HG03196 (cell line): ENCODE measurements around the gene DSN1.
"Not testable (repeated sequence)": the region's sequence is repeated elsewhere in the genome, so short reads cannot be mapped to it uniquely, and the experiment has no call there.

Experiments
- ATAC-seq: cut with Tn5 transposase; IDR thresholded peaks from one replicate; pipeline ENCODE4 v1.9.1; 2021; ENCODE audit not compliant: unreplicated experiment

Gene DSN1

DNA sequence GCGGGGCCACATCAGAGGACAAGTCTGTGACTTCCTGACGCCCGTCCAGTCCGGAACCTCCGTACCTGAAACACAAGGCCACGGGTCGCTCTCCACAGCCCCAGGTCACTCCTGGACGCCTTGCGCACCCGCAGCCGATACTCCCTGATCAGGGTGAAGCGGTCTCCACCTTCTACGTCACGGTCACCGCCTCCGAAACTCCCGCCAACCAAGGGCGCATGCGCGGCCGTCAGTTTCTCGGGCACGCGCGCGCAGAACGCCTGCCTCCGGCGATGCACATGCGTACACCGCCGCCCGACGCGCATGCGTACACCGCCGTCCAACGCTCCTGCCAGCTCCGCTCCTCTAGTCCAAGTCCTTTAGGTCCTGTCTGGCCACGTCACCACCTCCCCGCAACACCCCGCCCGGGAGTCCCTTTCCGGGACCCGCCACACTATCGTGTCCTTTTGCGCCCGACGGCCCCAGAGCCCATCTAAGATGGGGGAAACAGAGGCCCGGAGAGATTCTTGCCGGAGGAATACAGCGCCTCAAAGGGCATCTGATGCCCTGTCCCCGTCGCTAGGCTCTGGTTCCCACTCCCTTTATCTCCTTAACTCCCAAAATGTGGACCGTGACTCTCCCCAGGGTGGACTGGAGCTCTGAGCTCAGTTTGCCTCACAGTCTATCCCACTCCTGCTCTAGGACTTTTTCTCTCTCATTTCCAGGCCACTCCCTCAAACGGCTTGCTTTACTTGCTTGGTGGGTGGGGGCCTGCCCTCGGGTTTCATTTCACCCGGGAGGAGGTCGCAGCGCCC is at the start of gene DSN1:
DSN1 (minus strand) TSS at position 167 of the 794 bp plus-strand sequence. CDS start 2,305 bp downstream, outside the sequence.
- ATAC-seq: peak; percentile 80

- no peak for ATAC-seq
These were observed 49.6 kb upstream of the DSN1 start for GRCh38 chr20:36823121-36823520.

DNA sequence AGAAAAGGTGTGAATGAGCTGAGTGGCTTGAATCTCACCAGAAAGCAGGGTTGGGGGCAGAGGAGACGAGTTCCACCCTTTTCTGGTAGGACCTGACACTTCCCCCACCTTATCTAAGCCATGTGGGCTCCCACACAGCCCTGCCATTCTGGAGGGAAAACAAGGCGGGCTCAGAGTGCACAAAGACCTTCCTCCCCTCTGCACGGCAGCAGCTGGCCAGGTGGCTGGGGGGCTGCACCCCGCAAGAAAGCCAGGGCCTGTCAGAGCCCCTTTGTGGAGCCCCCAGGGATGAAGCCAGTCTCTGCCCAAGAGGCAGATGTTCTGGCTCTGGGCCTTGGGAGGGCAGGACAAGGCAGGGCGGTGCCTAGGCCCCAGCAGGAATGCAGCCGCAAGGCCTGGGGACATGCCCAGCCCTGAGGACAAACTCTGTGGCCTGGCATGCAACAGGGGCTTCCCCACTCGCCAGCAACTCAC is 48.4 kb upstream of the DSN1 start:
- ATAC-seq: no peak

GRCh38 chr20:36820928-36821327 is 47.4 kb upstream of the DSN1 start:
- no peak for ATAC-seq

GRCh38 chr20:36820073-36820472 is 46.5 kb upstream of the DSN1 start:
- no peak for ATAC-seq

DNA sequence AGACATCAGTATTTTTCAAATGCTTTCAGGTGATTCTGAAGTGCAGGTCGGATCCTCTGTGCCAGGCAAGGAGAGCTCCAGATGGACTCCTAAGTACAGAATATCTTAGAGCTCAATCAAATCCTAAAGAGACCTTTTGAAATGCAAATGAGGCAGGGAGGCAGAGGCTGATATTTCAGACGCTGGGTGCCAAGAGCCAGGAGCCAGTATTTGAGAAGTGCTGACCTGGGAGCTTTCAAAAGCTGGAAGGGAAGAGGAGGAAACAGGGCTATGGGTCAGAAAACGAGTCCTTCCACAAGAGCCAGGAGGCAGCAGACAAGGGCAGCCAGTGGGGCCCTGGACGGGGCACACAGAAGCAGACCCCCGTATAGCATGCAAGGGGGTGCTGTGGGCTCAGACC is 46.1 kb upstream of the DSN1 start:
- no peak for ATAC-seq

DNA sequence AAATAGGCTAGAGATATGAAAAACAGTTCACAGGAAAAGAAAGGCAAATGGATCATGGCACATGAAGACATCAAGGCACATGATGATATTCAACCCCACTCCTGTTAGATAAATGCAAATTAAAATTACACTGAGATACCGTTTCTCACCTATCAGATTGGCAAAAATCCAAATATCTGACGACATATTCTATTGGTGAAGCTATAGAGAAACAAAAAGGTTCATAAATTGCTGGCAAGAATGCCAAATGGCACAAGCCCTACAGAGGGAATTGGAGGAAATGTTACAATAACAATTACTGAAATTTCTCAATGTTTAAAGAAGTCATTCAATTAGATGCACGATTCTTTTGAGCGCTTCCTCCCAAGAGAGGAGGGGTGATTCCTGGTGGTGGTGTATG is 45.3 kb upstream of the DSN1 start:
- no peak for ATAC-seq

GRCh38 chr20:36818185-36818584 is 44.6 kb upstream of the DSN1 start:
- no peak for ATAC-seq

DNA sequence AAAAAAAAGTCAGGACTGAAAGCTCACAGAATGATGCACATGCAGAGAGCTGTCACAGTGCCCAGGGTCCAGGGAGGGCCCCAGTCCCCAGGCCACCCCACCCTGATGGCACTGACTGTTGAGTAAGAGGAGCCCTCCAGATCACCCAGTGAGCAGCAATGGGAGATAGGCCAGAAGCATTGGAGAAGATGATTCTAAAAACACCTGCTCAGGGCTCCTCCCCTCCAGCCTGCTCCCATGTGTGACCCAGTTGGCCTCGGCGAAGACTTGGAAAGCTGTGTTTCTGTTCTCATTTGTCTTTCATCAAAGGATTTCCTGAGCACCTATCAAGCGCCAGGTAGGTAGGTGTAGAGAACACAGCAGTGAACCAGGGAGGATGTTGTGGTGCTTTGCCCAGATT is 43.9 kb upstream of the DSN1 start:
- ATAC-seq: no peak

DNA sequence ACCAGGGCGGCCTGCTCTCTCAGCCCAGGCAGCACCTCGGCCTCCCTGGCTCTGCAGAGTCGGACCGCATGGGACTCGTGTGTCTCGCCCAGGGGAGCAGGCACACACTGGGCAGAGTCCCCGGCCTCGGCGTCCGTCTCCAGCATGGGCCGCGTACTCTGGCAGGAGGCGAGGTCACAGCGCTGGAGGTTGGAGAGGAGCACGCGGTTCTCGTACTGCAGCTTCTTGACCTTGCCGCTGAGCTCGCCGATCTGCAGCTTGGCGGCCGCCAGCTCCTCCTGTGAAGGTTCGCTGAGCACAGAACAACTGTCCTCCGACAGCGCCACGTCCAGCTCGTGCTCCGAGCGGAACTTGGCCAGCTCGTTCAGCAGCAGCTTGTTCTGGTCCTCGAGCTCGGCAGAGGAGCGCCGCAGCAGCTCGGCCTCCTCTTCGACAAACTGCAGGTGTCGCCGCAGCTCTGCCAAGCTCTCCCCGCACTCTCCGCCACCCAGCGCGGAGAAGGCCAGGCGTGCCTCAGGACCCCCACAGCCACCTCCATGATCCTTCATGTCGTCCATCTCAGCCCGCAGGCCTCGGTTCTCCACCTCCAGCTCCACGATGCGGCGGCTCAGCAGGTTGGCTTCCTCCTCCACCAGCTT is 42.0 kb upstream of the DSN1 start:
- ATAC-seq: no peak

DNA sequence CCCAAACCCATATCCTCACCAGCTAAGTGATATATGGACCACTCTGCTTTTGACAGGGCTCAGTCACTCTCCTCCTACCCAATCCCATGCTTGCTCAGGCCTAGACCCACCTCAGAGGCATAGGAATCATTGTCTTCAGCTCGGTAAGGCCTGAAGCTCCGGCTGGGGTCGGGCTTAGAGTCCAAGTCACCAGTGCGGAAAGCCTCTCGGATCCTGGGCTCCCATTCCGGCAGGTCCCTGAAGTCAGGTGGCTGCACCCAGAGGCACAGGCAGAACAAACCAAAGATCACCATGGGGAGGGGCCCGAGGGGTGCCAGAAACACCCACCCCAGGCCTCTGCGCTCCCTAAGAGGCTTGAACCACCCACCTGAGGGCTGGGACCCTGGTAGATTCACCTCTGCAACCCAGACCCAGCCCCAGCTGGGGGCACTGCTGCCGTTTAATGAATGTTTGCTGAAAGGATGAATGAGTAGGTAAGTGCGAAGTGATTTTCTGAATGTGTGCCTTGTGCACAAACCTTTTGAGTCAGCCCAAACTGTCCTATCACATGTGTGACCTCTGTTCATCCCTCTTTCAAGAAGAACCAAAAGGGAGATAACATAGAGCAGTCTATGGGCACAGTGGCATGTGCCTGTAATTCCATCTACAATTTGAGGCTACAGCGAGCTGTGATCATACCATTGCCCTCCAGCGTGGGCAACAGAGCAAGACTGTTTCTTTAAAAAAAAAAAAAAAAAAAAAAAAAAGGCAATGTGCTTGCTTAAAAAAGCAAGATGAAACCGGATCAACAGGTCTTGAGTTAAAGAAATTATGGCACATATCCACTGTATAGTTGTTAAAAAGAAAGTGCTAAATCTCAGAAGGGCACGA is 39.3 kb upstream of the DSN1 start:
- ATAC-seq: no peak

GRCh38 chr20:36808317-36809257 is 35.0 kb upstream of the DSN1 start:
- no peak for ATAC-seq

DNA sequence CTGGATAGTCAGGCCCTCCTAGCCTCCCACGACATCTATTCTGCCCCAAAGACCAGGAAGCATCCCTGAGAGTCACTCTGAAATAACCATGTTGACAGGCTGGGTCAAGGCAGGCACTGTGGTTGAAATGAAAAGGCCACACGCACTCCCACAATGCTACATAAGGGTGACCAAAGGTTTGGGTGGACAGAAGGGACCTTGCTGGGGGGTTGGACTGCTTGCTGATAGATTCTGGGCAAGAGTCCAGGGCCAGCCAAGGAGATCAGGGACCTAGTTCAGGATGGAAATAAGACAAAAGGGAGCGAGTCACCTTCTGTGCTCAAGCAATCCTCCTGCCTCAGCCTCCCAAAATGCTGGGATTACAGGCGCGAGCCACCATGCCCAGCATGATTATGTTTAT is 32.5 kb upstream of the DSN1 start:
- no peak for ATAC-seq

DNA sequence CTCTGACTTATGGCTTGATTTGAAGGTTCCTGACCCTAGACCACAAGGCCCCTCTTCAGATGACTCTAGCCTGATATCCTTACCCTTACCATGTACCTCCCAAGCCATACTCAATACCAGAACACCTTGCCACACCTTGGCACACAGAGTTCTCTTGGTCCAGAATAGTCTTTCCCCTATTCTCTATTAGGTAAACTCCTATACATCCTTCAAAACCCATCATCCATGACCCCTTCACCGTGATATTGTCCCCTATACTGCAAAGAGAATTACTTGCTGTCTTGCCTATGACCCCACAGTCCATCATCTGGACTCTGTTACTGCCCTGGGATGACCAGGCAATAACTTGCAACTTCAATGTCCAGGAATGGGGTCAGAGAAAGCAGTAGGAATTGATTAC is 31.8 kb upstream of the DSN1 start:
- ATAC-seq: no peak

- no peak for ATAC-seq
These were observed 30.9 kb upstream of the DSN1 start for GRCh38 chr20:36804425-36804824.

- ATAC-seq: no peak
These were observed 29.0 kb upstream of the DSN1 start for GRCh38 chr20:36802326-36803222.

GRCh38 chr20:36800410-36800809 is 26.8 kb upstream of the DSN1 start:
- no peak for ATAC-seq

DNA sequence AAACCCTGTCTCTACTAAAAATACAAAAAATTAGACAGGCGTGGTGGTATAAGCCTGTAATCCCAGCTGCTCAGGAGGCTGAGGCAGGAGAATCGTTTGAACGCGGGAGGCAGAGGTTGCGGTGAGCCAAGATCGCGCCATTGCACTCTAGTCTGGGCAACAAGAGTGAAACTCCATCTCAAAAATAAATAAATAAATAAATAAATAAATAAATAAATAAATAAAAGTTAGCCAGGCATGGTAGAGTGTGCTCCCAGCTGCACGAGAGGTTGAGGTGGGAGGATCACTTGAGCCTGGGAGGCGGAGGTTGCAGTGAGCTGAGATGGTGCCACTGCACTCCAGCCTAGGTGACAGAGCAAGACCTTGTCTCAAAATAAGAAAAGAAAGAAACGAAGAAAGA is 25.8 kb upstream of the DSN1 start:
- ATAC-seq: not testable (repeated sequence)

DNA sequence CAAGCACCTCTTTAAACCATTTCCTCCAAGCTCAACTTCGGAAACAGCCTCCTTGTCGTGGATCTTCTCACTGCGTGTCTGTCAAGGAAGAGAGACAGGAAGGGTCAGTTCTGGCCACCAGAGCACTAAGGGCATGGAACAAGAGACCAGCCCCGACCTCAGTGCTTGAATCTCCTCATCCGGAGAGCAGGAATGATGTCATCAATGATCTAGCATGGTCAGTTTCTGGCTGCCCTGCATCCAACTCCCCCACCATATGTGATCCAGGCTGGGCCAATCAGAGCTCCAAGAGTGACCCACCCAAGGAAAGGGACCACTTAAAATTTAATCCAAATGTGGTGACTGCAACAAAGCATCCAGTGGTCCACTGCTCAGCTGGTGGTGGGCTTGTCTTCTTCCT is 23.3 kb upstream of the DSN1 start:
- ATAC-seq: no peak
